Stimulated activated memory B cell treated with anti-CD40 and anti-IgM and Interleukin-4, amounts not matched to agents 10 μg/mL and 1 μg/mL and 100 μg/mL, for 72 hours (primary cell): ENCODE data around the gene POLR1A.

ENCODE experiments used
- ATAC-seq: fragments of 150-1000 bp; cut with Tn5 transposase; 2 replicates; pipeline ENCODE4 v1.10.0; 2021
- H3K27ac Mint-ChIP-seq: one replicate; pipeline ENCODE4 v1.8.0; 2022; ENCODE audit warnings: mild to moderate bottlenecking, mixed read lengths
- H3K27me3 Mint-ChIP-seq: one replicate; pipeline ENCODE4 v1.8.0; 2022; ENCODE audit warnings: mixed read lengths
- H3K36me3 Mint-ChIP-seq: one replicate; pipeline ENCODE4 v1.8.0; 2022; ENCODE audit warnings: mixed read lengths
- H3K4me1 Mint-ChIP-seq: one replicate; pipeline ENCODE4 v1.8.0; 2022; ENCODE audit warnings: mixed read lengths
- H3K4me3 Mint-ChIP-seq: one replicate; pipeline ENCODE4 v1.8.0; 2022; ENCODE audit warnings: mild to moderate bottlenecking, moderate library complexity, mixed read lengths
- H3K9me3 Mint-ChIP-seq: one replicate; pipeline ENCODE4 v1.8.0; 2022; ENCODE audit warnings: mixed read lengths

The POLR1A gene

DNA sequence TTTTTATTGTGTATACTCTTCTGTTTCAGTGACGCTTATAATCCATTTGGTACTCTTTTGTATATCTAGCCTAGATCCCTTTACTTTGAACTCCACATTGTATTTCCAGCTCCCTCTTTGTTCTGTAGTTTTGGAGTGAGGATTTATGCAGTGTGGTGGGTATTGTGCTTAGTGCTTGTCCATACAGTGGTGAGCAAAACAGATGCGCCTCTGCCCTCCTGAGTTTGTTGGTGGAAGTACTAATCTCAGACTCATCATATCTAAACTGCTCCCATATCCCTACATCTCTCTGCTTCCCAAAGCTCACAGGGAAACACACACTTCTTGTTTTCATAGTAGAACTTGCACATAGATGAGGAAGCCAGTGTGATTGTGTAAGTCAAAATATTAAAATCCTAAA is 12.4 kb upstream of the POLR1A start:
- H3K36me3 Mint-ChIP-seq: peaks cover 71% of the 10 kb centered on the region
- H3K4me1 Mint-ChIP-seq: no peaks in the 10 kb centered on the region
- no peak overlapping the region for H3K27ac Mint-ChIP-seq
- H3K9me3 Mint-ChIP-seq: no peaks in the 10 kb centered on the region
- H3K4me3 Mint-ChIP-seq: no peak overlapping the region
- no peaks in the 10 kb centered on the region for H3K27me3 Mint-ChIP-seq
- ATAC-seq: no peak

DNA sequence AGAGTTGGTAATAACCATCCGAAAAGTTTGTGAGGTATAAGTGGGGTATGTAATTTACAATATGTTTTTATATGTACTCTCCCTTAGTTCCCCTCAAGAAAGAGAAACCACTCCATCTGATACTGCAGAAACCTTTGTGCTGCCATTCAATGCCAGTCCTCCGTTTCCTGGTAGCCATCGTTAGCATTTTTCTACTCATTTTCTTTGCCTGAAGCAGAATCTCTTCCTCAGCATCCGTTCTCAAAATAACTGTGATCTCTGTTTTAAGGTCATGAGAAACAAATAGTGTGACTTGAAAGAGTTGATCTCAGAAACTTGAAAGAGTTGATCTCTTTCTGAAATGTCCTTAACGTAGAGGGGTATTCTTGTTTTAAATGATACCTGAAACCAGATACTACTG is 1.3 kb upstream of the POLR1A start:
- H3K27me3 Mint-ChIP-seq: no peaks in the 10 kb centered on the region
- no peaks in the 10 kb centered on the region for H3K9me3 Mint-ChIP-seq
- peak overlapping the region; percentile 99 for H3K27ac Mint-ChIP-seq
- peak overlapping the region; percentile 90 for H3K4me3 Mint-ChIP-seq
- no peak for ATAC-seq
- peaks cover 51% of the 10 kb centered on the region for H3K36me3 Mint-ChIP-seq
- H3K4me1 Mint-ChIP-seq: peaks cover 44% of the 10 kb centered on the region

DNA sequence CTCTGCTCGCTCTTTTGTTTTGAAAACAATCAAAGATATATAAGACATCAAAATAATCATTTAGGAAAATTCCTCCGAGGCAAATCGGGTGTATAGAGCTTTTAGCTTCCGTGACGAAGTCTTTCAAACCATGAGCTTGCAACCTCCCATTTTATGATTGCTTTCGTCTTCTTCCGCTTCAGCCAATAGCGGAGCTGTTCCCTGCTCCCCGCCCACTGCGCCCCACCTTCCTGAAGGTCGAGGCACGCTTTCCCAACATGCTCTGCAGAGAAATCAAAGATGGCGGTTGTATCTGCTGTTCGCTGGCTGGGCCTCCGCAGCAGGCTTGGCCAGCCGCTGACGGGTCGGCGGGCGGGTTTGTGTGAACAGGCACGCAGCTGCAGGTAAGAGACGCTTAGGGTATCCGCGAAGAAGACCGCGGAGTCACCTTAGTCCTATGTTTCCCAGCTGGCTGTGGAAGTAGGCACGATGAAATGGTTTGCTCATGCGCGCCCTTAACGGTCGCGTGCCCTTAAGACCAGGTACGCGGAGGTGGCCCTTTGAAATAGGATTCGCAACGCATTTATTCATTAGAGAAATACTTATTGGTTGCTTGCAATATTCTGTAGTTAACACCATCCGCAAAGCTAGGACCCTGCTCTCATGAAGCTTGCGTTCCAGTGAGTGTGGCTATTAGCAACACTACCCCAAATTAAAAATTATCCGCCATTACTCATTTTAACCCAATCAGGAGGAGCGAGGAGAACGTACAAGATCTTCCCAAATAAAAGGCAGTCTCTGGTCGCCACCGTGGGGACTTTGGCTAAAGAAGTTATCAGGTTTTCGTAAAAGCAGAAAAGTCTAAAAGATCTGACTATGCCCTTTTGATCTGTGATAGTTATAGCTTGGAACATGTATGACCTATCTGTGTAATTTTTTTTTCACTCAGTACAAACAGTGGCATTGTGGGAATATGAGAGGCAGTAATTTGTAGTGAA is 571 bp upstream of the POLR1A start, which contains the start of gene PTCD3:
Gene PTCD3, plus strand, starts transcription at position 267 of the 977 bp plus-strand sequence. Its CDS starts 13 bp downstream, at position 280.
- Mint-ChIP-seq H3K36me3 (peaks cover 55% of the 10 kb centered on the region), H3K4me1 (peaks cover 50% of the 10 kb centered on the region), H3K4me3 (peak within 1 kb of the TSS; percentile 90), H3K27me3 (no peaks in the 10 kb centered on the region), H3K27ac (peak within 1 kb of the TSS; percentile 99), H3K9me3 (no peaks in the 10 kb centered on the region)
- ATAC-seq: peak; percentile 96

DNA sequence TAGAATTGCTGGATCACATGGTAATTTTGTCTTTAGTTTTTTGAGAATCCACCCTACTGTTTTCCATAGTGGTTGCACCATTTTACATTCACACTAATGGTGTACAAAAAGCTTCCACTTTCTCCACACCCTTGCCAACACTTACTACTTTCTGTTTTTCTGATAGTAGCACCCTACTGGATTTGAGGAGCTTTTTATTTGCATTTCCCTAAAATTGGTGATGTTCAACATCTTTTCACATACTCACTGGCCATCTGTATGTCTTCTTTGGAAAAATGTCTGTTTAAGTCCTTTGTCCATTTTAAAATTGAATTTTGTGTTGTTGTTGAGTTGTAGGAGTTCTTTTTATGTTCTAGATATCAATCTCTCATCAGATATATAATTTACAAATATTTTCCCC is 3.5 kb downstream of the POLR1A start:
- Mint-ChIP-seq H3K4me1 (peaks cover 53% of the 10 kb centered on the region), H3K27me3 (no peaks in the 10 kb centered on the region), H3K4me3 (no peak overlapping the region), H3K36me3 (peaks cover 42% of the 10 kb centered on the region), H3K27ac (no peak overlapping the region), H3K9me3 (no peaks in the 10 kb centered on the region)
- no peak for ATAC-seq

DNA sequence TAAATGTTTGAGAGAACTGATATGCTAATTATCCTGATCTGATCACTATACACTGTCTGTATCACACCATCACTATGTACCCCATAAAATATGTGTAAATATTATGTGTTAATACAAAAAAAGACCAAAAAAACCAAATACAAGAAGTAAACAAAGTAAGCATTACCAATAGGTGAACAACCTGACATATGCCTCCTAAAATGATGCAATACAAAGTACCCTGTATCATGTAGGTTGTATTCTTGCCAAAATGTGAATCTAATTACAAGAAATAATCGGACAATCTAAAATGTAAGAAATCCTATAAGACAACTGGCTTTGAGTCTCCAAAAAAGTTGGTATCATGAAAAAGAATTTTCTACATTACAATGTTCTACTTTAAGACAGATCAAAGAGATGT is 7.8 kb downstream of the POLR1A start:
- H3K9me3 Mint-ChIP-seq: no peaks in the 10 kb centered on the region
- H3K27me3 Mint-ChIP-seq: no peaks in the 10 kb centered on the region
- no peak for ATAC-seq
- H3K36me3 Mint-ChIP-seq: peaks cover 62% of the 10 kb centered on the region
- H3K27ac Mint-ChIP-seq: no peak overlapping the region
- no peak overlapping the region for H3K4me3 Mint-ChIP-seq
- H3K4me1 Mint-ChIP-seq: peaks cover 37% of the 10 kb centered on the region

DNA sequence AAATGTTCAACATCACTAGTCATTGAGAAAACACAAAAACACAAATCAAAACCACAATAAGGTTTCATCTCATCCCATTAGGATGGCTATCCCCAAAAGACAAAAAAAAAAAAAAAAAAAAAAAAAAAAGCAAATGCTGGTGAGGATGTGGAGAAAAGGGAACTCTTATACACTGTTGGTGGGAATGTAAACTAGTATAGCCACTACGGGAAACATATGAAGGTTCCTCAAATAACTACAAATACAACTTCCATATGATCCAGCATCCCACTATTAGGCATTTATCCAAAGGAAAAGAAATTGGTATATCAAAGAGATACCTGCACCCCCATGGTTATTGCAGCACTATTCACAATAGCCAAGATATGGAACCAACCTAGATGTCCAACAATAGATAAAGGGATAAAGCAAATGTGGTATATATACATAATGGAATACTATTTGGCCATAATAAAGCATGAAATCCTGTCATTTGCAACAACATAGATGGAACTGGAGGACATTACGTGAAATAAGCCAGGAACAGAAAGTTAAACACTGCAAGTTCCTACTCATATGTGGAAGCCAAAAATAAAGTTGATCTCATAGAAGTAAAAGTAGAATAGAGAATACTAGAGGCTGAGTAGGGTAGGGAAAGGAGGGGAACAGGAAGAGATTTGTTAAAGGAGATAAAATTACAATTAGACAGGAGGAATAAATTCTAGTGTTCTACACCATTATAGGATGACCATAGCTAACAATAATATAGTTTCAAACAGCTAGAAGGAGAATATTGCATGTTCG is 8.4 kb downstream of the POLR1A start:
- H3K4me1 Mint-ChIP-seq: peaks cover 31% of the 10 kb centered on the region
- no peaks in the 10 kb centered on the region for H3K27me3 Mint-ChIP-seq
- no peaks in the 10 kb centered on the region for H3K9me3 Mint-ChIP-seq
- no peak for ATAC-seq
- peaks cover 56% of the 10 kb centered on the region for H3K36me3 Mint-ChIP-seq
- no peak overlapping the region for H3K4me3 Mint-ChIP-seq
- no peak overlapping the region for H3K27ac Mint-ChIP-seq

DNA sequence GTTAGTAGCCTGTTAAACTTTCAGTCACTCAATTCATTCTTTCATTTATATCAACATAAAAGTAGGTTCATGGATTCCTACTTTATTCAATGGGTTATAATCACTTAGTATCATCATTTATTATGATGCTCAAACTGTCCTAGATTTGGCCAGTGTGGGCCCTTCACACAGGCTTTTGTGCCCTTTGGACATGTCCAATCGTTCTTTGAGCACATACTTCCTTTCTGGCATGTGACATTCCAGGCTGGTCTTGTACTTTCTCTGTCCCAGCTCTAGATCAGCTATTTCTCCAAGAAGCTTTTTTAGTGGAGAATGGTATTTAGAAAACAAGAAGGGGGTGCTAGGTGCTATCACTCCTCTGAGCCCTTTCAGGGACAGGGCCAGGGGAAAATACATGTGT is 11.5 kb downstream of the POLR1A start:
- H3K36me3 Mint-ChIP-seq: peaks cover 56% of the 10 kb centered on the region
- no peak overlapping the region for H3K4me3 Mint-ChIP-seq
- H3K27me3 Mint-ChIP-seq: no peaks in the 10 kb centered on the region
- no peaks in the 10 kb centered on the region for H3K9me3 Mint-ChIP-seq
- peaks cover 18% of the 10 kb centered on the region for H3K4me1 Mint-ChIP-seq
- no peak overlapping the region for H3K27ac Mint-ChIP-seq
- no peak for ATAC-seq

DNA sequence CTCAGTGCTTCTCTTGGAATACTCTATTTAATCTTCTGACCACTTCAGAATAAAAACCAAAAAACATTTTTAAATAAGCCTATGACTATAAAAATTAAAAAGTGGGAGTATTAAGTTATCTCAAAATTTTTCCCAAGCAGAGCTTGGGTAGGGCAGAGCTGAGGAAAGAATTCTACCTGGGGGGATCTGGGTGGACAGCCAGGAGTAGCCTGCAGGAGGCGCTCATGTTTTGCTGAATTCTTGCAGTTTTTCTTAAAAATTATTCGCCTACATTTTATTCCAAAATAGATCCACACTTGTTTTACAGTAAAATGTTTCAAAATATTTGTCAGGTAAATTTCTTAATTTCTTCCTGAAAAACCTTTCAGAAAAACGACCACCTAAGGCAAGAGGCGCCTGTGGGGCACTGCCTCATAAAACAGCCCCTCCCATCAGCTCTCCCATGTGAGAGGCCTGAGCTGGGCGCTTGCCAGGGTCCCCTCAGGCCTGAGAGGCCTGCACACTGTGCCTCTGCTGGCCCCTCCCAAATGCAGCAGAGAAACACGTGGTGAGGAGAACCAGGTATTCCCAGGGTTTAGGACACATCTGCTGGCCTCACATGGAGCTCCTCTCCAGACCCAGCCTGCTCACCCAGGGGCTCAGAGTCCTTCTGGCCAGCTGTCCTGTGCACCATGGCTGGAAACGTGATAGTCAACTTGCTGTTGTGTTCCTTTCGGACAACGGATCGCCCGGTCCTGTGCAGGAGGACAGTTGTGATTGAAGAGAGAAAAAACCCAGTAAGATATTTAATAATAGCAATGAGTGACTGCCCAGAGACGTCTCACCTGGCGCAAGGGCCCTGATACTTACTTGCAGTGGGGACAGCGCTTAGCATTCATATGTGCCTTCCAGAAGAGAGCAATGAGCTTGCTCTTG is 17.5 kb downstream of the POLR1A start:
- Mint-ChIP-seq H3K27me3 (no peaks in the 10 kb centered on the region), H3K4me1 (no peaks in the 10 kb centered on the region), H3K36me3 (peaks cover 42% of the 10 kb centered on the region), H3K9me3 (no peaks in the 10 kb centered on the region), H3K27ac (no peak overlapping the region), H3K4me3 (no peak overlapping the region)
- ATAC-seq: no peak

DNA sequence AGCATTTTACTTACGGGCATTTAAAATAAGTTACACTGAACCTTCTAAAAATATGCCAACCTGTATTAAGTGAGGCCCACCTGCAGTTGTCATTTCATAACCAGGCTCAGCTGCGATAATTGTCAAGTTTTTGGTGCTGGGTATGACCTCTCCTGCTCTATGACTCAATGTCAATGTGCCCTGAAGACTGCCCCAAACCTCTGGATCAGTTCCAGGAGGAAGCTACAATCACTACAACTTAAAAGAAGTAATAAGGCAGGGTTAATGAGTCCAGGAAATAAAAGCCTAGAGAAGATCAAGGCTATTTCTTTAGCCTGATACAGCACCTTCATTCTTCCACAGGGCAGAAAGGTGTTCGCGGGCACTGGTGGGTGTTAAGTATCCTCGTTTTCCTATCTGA is 22.9 kb downstream of the POLR1A start:
- Mint-ChIP-seq H3K27me3 (no peaks in the 10 kb centered on the region), H3K27ac (peak overlapping the region; percentile 91), H3K4me3 (no peak overlapping the region), H3K4me1 (peaks cover 21% of the 10 kb centered on the region), H3K9me3 (no peaks in the 10 kb centered on the region), H3K36me3 (peaks cover 47% of the 10 kb centered on the region)
- no peak for ATAC-seq

DNA sequence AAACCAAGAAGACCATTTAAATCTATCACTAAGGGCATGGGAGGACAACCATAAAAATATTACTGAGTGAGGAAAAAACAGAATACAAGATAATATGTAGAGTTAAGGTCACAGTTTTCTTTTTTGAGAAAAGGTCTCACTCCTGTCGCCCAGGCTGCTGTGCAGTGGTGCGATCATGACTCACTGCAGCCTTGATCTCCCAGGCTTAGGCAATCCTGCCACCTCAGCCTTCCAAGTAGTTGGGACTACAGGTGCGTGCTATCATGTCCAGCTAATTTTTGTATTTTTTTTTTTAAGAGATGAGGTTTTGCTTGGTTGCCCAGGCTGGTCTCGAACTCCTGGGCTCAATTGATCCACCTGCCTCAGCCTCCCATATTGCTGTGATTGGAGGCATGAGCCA is 24.0 kb downstream of the POLR1A start:
- Mint-ChIP-seq H3K27ac (peak overlapping the region; percentile 91), H3K27me3 (no peaks in the 10 kb centered on the region), H3K4me3 (no peak overlapping the region), H3K4me1 (peaks cover 21% of the 10 kb centered on the region), H3K36me3 (peaks cover 54% of the 10 kb centered on the region), H3K9me3 (no peaks in the 10 kb centered on the region)
- no peak for ATAC-seq

DNA sequence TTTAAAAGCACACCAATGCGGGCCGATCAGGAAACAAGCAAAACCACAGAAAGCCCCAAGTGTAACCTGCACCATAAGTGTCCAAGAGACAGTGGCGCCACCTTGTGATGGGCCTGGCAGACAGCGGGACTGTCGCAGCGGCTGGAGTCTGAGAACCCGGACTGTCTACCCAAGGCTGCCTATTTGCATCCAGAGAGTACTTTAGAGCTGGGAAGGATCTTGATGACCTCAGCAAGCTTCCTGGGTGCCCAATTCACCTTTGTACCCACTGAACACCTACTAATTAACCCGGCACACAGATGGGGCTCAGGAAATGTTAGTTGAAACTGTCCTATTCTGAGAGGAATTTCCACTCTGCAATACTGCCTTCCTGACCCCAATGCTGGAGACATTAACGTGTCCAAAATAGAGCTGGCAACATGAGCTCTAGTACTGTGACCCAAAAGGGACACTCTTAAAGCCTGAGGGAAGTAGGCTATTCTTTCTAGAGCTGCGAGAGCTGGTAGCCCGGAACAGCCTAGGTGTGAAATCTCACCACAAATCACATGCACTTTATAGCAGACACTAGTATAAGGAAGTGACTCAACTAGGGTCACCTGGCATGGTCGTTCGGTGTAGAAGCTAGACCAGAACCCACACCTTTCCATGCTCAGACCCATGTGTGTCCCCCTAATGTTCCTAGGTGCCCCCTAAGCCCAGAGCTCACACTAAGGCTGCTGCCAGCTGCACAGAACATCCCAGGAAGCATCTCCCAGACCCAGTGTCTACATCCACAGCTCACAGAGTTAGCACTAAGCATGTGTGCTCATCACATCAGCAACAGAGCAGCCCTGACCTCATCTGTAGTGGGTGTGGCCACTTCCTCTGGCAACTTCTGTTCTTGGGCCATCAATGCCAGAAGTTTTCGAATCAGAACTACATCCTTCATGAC is 25.4 kb downstream of the POLR1A start:
- H3K36me3 Mint-ChIP-seq: peaks cover 61% of the 10 kb centered on the region
- H3K4me3 Mint-ChIP-seq: no peak overlapping the region
- H3K4me1 Mint-ChIP-seq: peaks cover 21% of the 10 kb centered on the region
- peak; percentile 93 for ATAC-seq
- peak overlapping the region; percentile 91 for H3K27ac Mint-ChIP-seq
- H3K9me3 Mint-ChIP-seq: no peaks in the 10 kb centered on the region
- no peaks in the 10 kb centered on the region for H3K27me3 Mint-ChIP-seq

DNA sequence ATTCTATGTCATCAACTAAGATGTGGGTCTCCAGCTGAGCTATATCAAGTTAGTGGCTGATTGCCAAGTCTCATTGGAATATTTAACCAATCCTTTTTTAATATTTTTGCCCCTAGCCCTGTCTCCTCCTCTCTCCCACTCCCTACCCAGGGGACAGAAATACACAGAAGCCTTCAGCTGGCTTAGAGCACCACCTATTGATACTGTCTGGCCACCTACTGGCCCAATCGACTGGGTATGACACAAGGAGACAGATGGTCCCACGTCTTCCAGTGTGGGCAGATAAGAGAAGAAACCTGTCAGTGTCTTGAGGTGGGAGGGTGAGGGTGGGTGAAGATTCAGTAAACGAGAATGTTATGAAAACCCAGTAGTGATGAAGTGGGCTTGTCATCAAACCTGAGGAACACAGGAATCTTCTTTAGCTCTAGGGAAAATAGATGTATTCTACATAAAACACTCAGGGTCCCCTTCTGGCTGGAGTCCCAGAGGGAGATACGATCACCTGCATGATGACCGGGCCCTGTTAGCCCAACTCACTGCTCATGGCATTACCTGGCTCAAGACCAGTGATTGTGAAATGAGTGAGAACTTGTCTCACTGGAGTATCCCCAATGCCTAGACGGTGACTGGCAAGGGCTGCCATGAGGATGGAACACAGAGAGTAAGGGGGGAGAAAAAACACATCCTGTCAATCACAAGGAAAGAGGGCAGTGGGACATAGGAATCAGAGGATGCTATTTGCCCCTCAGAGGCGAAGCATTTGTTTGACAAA is 26.7 kb downstream of the POLR1A start:
- ATAC-seq: no peak
- Mint-ChIP-seq H3K36me3 (peaks cover 50% of the 10 kb centered on the region), H3K4me3 (no peak overlapping the region), H3K9me3 (no peaks in the 10 kb centered on the region), H3K27ac (peak overlapping the region; percentile 91), H3K27me3 (no peaks in the 10 kb centered on the region), H3K4me1 (peaks cover 21% of the 10 kb centered on the region)

DNA sequence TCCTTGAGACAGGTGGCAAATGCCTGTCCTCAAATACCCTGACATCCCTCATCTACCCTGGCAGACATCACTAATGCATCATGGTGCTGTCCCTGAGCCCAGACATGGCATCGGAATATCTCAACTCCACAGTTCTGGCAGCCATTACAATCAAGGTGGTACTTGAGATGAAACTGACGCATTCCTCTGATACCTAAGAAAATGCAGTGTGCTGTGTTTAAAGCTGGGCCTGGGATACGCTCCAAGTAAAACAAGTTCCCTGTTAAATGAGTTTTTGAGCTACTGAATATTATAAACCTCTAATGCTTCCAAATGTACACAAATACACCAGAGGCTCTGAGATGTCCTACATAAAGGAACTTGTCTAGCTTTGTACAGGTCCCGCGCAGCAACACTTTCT is 29.8 kb downstream of the POLR1A start:
- Mint-ChIP-seq H3K4me1 (peaks cover 43% of the 10 kb centered on the region), H3K4me3 (no peak overlapping the region), H3K27me3 (no peaks in the 10 kb centered on the region), H3K9me3 (no peaks in the 10 kb centered on the region), H3K27ac (peak overlapping the region; percentile 55), H3K36me3 (peaks cover 56% of the 10 kb centered on the region)
- ATAC-seq: no peak
